H1 (cell line): Measurements from ENCODE around the gene LPGAT1. TPM values are rescaled to one million over a fixed set of nuclear protein-coding genes. Genes with fewer than 3 reads are reported as not detected.

ENCODE experiments used
- CTCF ChIA-PET: fragments of 300-600 bp; sonication (Branson Sonifier 250); formaldehyde crosslinking; loops from one replicate; lab custom pipeline; 2021; ENCODE audit not compliant: partially characterized antibody; lab: Charles Lee
- POLR2A ChIA-PET: fragments of 300-600 bp; sonication (Branson Sonifier 250); formaldehyde crosslinking; loops from one replicate; lab custom pipeline; 2021; ENCODE audit warnings: inconsistent platforms; ENCODE audit not compliant: partially characterized antibody; lab: Charles Lee
- DNase-seq, 2 experiments: peaks; one replicate each; pipeline versions ENCODE4 v3.0.0 to v3.0.0-alpha.2; 2010 to 2022; ENCODE audit warnings: low spot score in 2 of 2, low read depth in 1 of 2, mixed read lengths in 1 of 2
- FAIRE-seq: peaks from 2 replicates; lab custom pipeline; 2011; peaks lifted over from hg19 to GRCh38; lab: Jason Lieb, UNC
- H2AFZ ChIP-seq: 2 replicates; pipeline ENCODE4 v1.8.1; 2012; ENCODE audit warnings: low read length, inconsistent platforms
- H2AK5ac ChIP-seq: 2 replicates; pipeline ENCODE4 v1.6.1; 2013; ENCODE audit warnings: low read depth, low read length
- H2BK120ac ChIP-seq: replicated peaks from 2 replicates; pipeline ENCODE3; 2013; ENCODE audit warnings: low read depth, low read length, inconsistent platforms
- H2BK12ac ChIP-seq: 2 replicates; pipeline ENCODE4 v1.6.1; 2013; ENCODE audit warnings: low read depth, low read length
- H2BK15ac ChIP-seq: 2 replicates; pipeline ENCODE4 v1.6.1; 2013; ENCODE audit warnings: low read length
- H2BK20ac ChIP-seq: 2 replicates; pipeline ENCODE4 v1.6.1; 2013; ENCODE audit warnings: low read length
- H2BK5ac ChIP-seq: 2 replicates; pipeline ENCODE4 v1.6.1; 2013; ENCODE audit warnings: low read depth, low read length
- H3K14ac ChIP-seq: 2 replicates; pipeline ENCODE4 v1.6.1; 2013; ENCODE audit warnings: inconsistent platforms; ENCODE audit not compliant: insufficient read length
- H3K18ac ChIP-seq: 2 replicates; pipeline ENCODE4 v1.6.1; 2013; ENCODE audit warnings: low read length; ENCODE audit errors: extremely low read depth
- H3K23ac ChIP-seq: 2 replicates; pipeline ENCODE4 v1.6.1; 2013; ENCODE audit warnings: inconsistent platforms; ENCODE audit not compliant: insufficient read length
- H3K23me2 ChIP-seq: 2 replicates; pipeline ENCODE4 v1.6.1; 2013; ENCODE audit warnings: low read depth, low read length
- H3K27ac ChIP-seq: 2 replicates; pipeline ENCODE4 v1.6.1; 2011; ENCODE audit warnings: low read depth, low read length, inconsistent platforms
- H3K27me3 ChIP-seq, 4 experiments: replicated peaks in 1 of 4; 1 replicate in 1 of 4; 2 replicates in 3 of 4; pipeline versions ENCODE4 v1.6.1 to v1.8.1; 2011 to 2013; ENCODE audit warnings: low read length in 3 of 4, mild to moderate bottlenecking in 3 of 4, inconsistent platforms in 2 of 4, mixed read lengths in 2 of 4, moderate library complexity in 1 of 4; ENCODE audit not compliant: control insufficient read depth in 3 of 4, insufficient read depth in 3 of 4; ENCODE audit errors: extremely low read depth in 1 of 4
- H3K36me3 ChIP-seq, 4 experiments: 2 replicates each; pipeline versions ENCODE4 v1.6.1 to v1.8.1; 2011 to 2013; ENCODE audit warnings: mild to moderate bottlenecking in 4 of 4, low read length in 3 of 4, moderate library complexity in 2 of 4, control low read depth in 1 of 4, inconsistent platforms in 1 of 4; ENCODE audit not compliant: insufficient read depth in 4 of 4, control insufficient read depth in 2 of 4
- H3K4ac ChIP-seq: replicated peaks from 2 replicates; pipeline ENCODE3; 2013; ENCODE audit warnings: low read length, low read depth, mixed read lengths, inconsistent platforms; ENCODE audit not compliant: insufficient read length
- H3K4me1 ChIP-seq, 4 experiments: replicated peaks in 1 of 4; 1 replicate in 1 of 4; 2 replicates in 3 of 4; pipeline versions ENCODE4 v1.6.1 to v1.8.1; 2011 to 2013; ENCODE audit warnings: low read length in 3 of 4, inconsistent platforms in 2 of 4, mixed read lengths in 1 of 4; ENCODE audit not compliant: insufficient read depth in 4 of 4, control insufficient read depth in 3 of 4
- H3K4me2 ChIP-seq, 2 experiments: 2 replicates each; pipeline versions ENCODE4 v1.6.1 to v1.8.1; 2011 to 2013; ENCODE audit warnings: low read depth in 2 of 2, low read length in 2 of 2, control low read depth in 1 of 2, inconsistent platforms in 1 of 2, mild to moderate bottlenecking in 1 of 2; ENCODE audit not compliant: insufficient read depth in 1 of 2
- H3K4me3 ChIP-seq, 4 experiments: fragments of 200-600, 300-600 bp in 1 of 4; sonication (generic), shearing (Covaris generic), sonication (Bioruptor Twin) in 1 of 4; 2 replicates each; pipeline versions ENCODE4 v1.5.1 to v1.8.1; 2011 to 2016; ENCODE audit warnings: low read length in 4 of 4, low read depth in 3 of 4, control low read depth in 2 of 4, inconsistent platforms in 2 of 4, mild to moderate bottlenecking in 2 of 4, mixed read lengths in 1 of 4, moderate library complexity in 1 of 4; ENCODE audit not compliant: insufficient read depth in 2 of 4; ENCODE audit errors: extremely low read depth in 1 of 4
- H3K56ac ChIP-seq: replicated peaks from 2 replicates; pipeline ENCODE3; 2013; ENCODE audit warnings: low read depth, mild to moderate bottlenecking, mixed read lengths, low read length, inconsistent platforms; ENCODE audit not compliant: insufficient read length
- H3K79me1 ChIP-seq: 2 replicates; pipeline ENCODE4 v1.6.1; 2013; ENCODE audit warnings: low read depth, low read length, control low read depth
- H3K79me2 ChIP-seq, 2 experiments: 2 replicates each; pipeline versions ENCODE4 v1.6.1 to v1.8.1; 2012 to 2013; ENCODE audit warnings: low read length in 2 of 2, mild to moderate bottlenecking in 2 of 2, inconsistent platforms in 1 of 2; ENCODE audit not compliant: insufficient read depth in 2 of 2, control insufficient read depth in 1 of 2
- H3K9ac ChIP-seq, 4 experiments: replicated peaks in 1 of 4; 1 replicate in 1 of 4; 2 replicates in 3 of 4; pipeline versions ENCODE4 v1.6.1 to v1.8.1; 2011 to 2013; ENCODE audit warnings: low read depth in 3 of 4, low read length in 3 of 4, control low read depth in 2 of 4, mild to moderate bottlenecking in 2 of 4, moderate library complexity in 2 of 4, inconsistent platforms in 1 of 4; ENCODE audit errors: extremely low read depth in 1 of 4
- H3K9me3 ChIP-seq, 2 experiments: 2 replicates each; pipeline versions ENCODE4 v1.6.1 to v1.8.1; 2012 to 2013; ENCODE audit warnings: mild to moderate bottlenecking in 2 of 2, moderate library complexity in 2 of 2, control low read depth in 1 of 2, inconsistent platforms in 1 of 2, low read depth in 1 of 2, low read length in 1 of 2, mixed read lengths in 1 of 2; ENCODE audit not compliant: insufficient read depth in 2 of 2
- H4K20me1 ChIP-seq, 2 experiments: replicated peaks in 1 of 2; 2 replicates each; pipeline versions ENCODE3 to v1.8.1; 2011 to 2013; ENCODE audit warnings: inconsistent platforms in 2 of 2, low read length in 2 of 2, mild to moderate bottlenecking in 1 of 2; ENCODE audit not compliant: insufficient read depth in 2 of 2, control insufficient read depth in 1 of 2
- H4K5ac ChIP-seq: 2 replicates; pipeline ENCODE4 v1.6.1; 2013; ENCODE audit warnings: low read length, low read depth, mixed read lengths, inconsistent platforms; ENCODE audit not compliant: insufficient read length
- H4K8ac ChIP-seq: 2 replicates; pipeline ENCODE4 v1.8.0; 2013; ENCODE audit warnings: mild to moderate bottlenecking, moderate library complexity, low read length, inconsistent platforms; ENCODE audit not compliant: insufficient read depth; ENCODE audit errors: extremely low read depth
- H4K91ac ChIP-seq: replicated peaks from 2 replicates; pipeline ENCODE3; 2013; ENCODE audit warnings: low read length, mixed read lengths, inconsistent platforms; ENCODE audit not compliant: insufficient read length
- HDAC2 ChIP-seq, 2 experiments: fragments of 300-600 bp in 1 of 2; sonication (generic) in 1 of 2; IDR thresholded peaks; 2 replicates each; pipeline ENCODE4 v1.6.1; 2011 to 2012; ENCODE audit warnings: low read depth in 2 of 2, low read length in 2 of 2, mild to moderate bottlenecking in 2 of 2, moderate library complexity in 2 of 2, borderline replicate concordance in 1 of 2, inconsistent platforms in 1 of 2
- HDAC6 ChIP-seq: IDR thresholded peaks from one replicate; pipeline ENCODE4 v1.7.1; 2012; ENCODE audit warnings: low read depth, mild to moderate bottlenecking, inconsistent platforms, low read length, moderate library complexity
- KDM4A ChIP-seq: IDR thresholded peaks from one replicate; pipeline ENCODE4 v1.7.1; 2012; ENCODE audit warnings: low read depth, mild to moderate bottlenecking, moderate library complexity, low read length, inconsistent platforms; ENCODE audit not compliant: severe bottlenecking
- MAX ChIP-seq: IDR thresholded peaks from 2 replicates; pipeline ENCODE4 v1.6.1; 2012; ENCODE audit warnings: inconsistent platforms
- PHF8 ChIP-seq: fragments of 200-600 bp; sonication (generic); conservative IDR thresholded peaks from 2 replicates; pipeline ENCODE4 v1.7.1; 2012; ENCODE audit warnings: low read depth, mild to moderate bottlenecking, inconsistent platforms, low read length, moderate library complexity
- POLR2AphosphoS5 ChIP-seq: IDR thresholded peaks from 2 replicates; pipeline ENCODE4 v1.6.1; 2011; ENCODE audit warnings: low read depth, low read length
- POU5F1 ChIP-seq: IDR thresholded peaks from 2 replicates; pipeline ENCODE4 v1.6.1; 2011; ENCODE audit warnings: low read depth, mild to moderate bottlenecking, low read length, moderate library complexity
- RXRA ChIP-seq: IDR thresholded peaks from 2 replicates; pipeline ENCODE4 v1.6.1; 2011; ENCODE audit warnings: low read depth, mild to moderate bottlenecking, low read length, moderate library complexity; ENCODE audit not compliant: insufficient read depth
- SIN3A ChIP-seq, 2 experiments: IDR thresholded peaks in 1 of 2; conservative IDR thresholded peaks in 1 of 2; 2 replicates each; pipeline ENCODE4 v1.6.1; 2011 to 2012; ENCODE audit warnings: low read length in 2 of 2, improper control_type of control experiment in 1 of 2, low read depth in 1 of 2, mild to moderate bottlenecking in 1 of 2
- ZNF274 ChIP-seq: IDR thresholded peaks from 2 replicates; pipeline ENCODE4 v1.7.0; 2012; ENCODE audit warnings: low read length, borderline replicate concordance; ENCODE audit errors: extremely low read depth
- WGBS, 2 experiments: shearing (Covaris generic) in 1 of 2; methylation state at CpG; one replicate each; pipeline versions ENCODE4 v1.1.6 to v1.1.7; 2013 to 2015; ENCODE audit warnings: low lambda C conversion rate in 2 of 2, mixed read lengths in 2 of 2, inconsistent platforms in 1 of 2, low coverage in 1 of 2, missing lambda C conversion rate in 1 of 2; ENCODE audit not compliant: insufficient replicate concordance in 2 of 2, insufficient coverage in 1 of 2, insufficient read length in 1 of 2; ENCODE audit errors: extremely low coverage in 1 of 2, missing lambda C conversion rate in 1 of 2; 5-methylcytosine and 5-hydroxymethylcytosine counted together
- polyA plus RNA-seq, 7 experiments: library from polyadenylated mRNA; depleted of rRNA in 3 of 7; stranded (reverse) in 5 of 7; unstranded in 2 of 7; fragments of >200 nt in 5 of 7; fragments of 200-250 nt in 2 of 7; gene quantifications; 1 replicate in 5 of 7; 2 replicates in 1 of 7; 4 replicates in 1 of 7; pipeline versions ENCODE4 v1.2.1 to v1.2.3, GENCODE V29; 2011 to 2013; ENCODE audit warnings: missing spikeins in 2 of 7, mixed read lengths in 2 of 7
- total RNA-seq: library from RNA; stranded (reverse); fragmentation: NEBNext Ultra II Directional; extraction: Animal tissue kit (Norgen Biotek cat#: 25700); gene quantifications from 2 replicates; pipeline ENCODE4 v1.2.1, GENCODE V29; 2021

LPGAT1 gene
- total and polyA plus RNA-seq, 2 of the 8 experiments (the other 6 are each of a cell fraction or from before 2014, with no cell fraction given), result 2.3 to 13.5 TPM

- Histone ChIP-seq H3K4me3 (no peak overlapping the region), H3K9ac (no peak overlapping the region; a peak in 1 of 7 replicates), H2BK20ac (no peak overlapping the region), H2AK5ac (no peak overlapping the region), H3K4me2 (no peak overlapping the region), H3K36me3 (no peaks in the 10 kb centered on the region), H2AFZ (no peak overlapping the region; the same call in 1 of the 2 replicates), H2BK12ac (no peak overlapping the region), H3K14ac (no peak overlapping the region), H3K4ac (no peak overlapping the region), H3K79me1 (no peaks in the 10 kb centered on the region), H3K23me2 (peaks cover 4% of the 10 kb centered on the region), H2BK5ac (no peak overlapping the region), H3K9me3 (no peaks in the 10 kb centered on the region), H3K79me2 (no peaks in the 10 kb centered on the region), H2BK15ac (no peak overlapping the region), H3K4me1 (no peaks in the 10 kb centered on the region; a peak in 1 of 7 replicates), H3K56ac (no peak overlapping the region), H4K91ac (no peak overlapping the region), H4K8ac (no peak overlapping the region), H2BK120ac (no peak overlapping the region), H3K27ac (no peak overlapping the region), H3K18ac (no peak overlapping the region), H4K20me1 (peaks cover 0 to 2% of the 10 kb centered on the region in 2 experiments), H4K5ac (no peak overlapping the region), H3K23ac (no peak overlapping the region), H3K27me3 (peaks cover 1 to 12% (median 5%) of the 10 kb centered on the region in 4 experiments; a peak in 6 of 7 replicates)
- WGBS, 2 experiments, result 74% methylated on average over 11 of the region's 11 CpGs; no CpG with 5 or more reads in 1 of the 2 experiments
- DNase-seq (no peak), FAIRE-seq (no peak)
- ChIA-PET POLR2A (no interaction called here), CTCF (interaction anchor here (0.7 to 3.6 kb wide), 5 partner anchors 19 to 1426 kb away, joined by 3 to 15 read pairs (median 3); no protein-coding TSS in a partner anchor)
- TF ChIP-seq PHF8 (no peak), HDAC6 (no peak), KDM4A (no peak), POLR2AphosphoS5 (no peak), MAX (no peak), POU5F1 (no peak), SIN3A (conservative IDR thresholded peaks at IDR 0.05 in 1 of 2, IDR thresholded peaks at IDR 0.05 in 1 of 2; ENCODE audit: low read depth in 1 of 2, low read length in 2 of 2) (no peak), HDAC2 (IDR thresholded peaks at IDR 0.05; ENCODE audit: borderline replicate concordance in 1 of 2, low read depth in 2 of 2, low read length in 2 of 2) (no peak), RXRA (no peak), ZNF274 (no peak)
Observed at GRCh38 chr1:211703812-211704537, 126.6 kb downstream of the LPGAT1 start.
